ENCODE data around the gene ELMO1. TPM values are rescaled to one million over a fixed set of nuclear protein-coding genes. Genes with fewer than 3 reads are reported as not detected.

The ELMO1 gene
- total RNA-seq, 1 experiment from 2014 or later: not detected

- Histone ChIP-seq H3K27me3 (replicated peaks) (no peaks in the 10 kb centered on the region), H3K36me3 (no peaks in the 10 kb centered on the region), H3K9me3 (replicated peaks) (no peaks in the 10 kb centered on the region), H3K27ac (no peak overlapping the region), H3K4me1 (replicated peaks) (no peaks in the 10 kb centered on the region), H3K4me3 (no peak overlapping the region)
- no peak for DNase-seq (ENCODE audit: low read depth in 1 of 2, low spot score in 2 of 2)
Observed at GRCh38 chr7:36851382-36851781, 597.3 kb downstream of the ELMO1 start.

GRCh38 chr7:36847946-36848345, 600.7 kb downstream of the ELMO1 start:
- no peak overlapping the region for H3K27ac ChIP-seq
- no peaks in the 10 kb centered on the region for H3K27me3 ChIP-seq (replicated peaks)
- H3K4me1 ChIP-seq (replicated peaks): no peaks in the 10 kb centered on the region
- no peak overlapping the region for H3K4me3 ChIP-seq
- H3K9me3 ChIP-seq (replicated peaks): no peaks in the 10 kb centered on the region
- DNase-seq (ENCODE audit: low read depth in 1 of 2, low spot score in 2 of 2): no peak
- H3K36me3 ChIP-seq: no peaks in the 10 kb centered on the region

GRCh38 chr7:36844374-36844773, 604.3 kb downstream of the ELMO1 start:
- no peaks in the 10 kb centered on the region for H3K9me3 ChIP-seq (replicated peaks)
- no peaks in the 10 kb centered on the region for H3K4me1 ChIP-seq (replicated peaks)

GRCh38 chr7:36840904-36841303, 607.8 kb downstream of the ELMO1 start:
- Histone ChIP-seq H3K27me3 (replicated peaks) (no peaks in the 10 kb centered on the region), H3K27ac (no peak overlapping the region), H3K4me1 (replicated peaks) (no peaks in the 10 kb centered on the region), H3K4me3 (no peak overlapping the region), H3K9me3 (replicated peaks) (no peaks in the 10 kb centered on the region), H3K36me3 (no peaks in the 10 kb centered on the region)
- DNase-seq (ENCODE audit: low read depth in 1 of 2, low spot score in 2 of 2): no peak

More at GRCh38 chr7:36844374-36844773, 604.3 kb downstream of the ELMO1 start:
- Histone ChIP-seq H3K36me3 (no peaks in the 10 kb centered on the region), H3K27ac (no peak overlapping the region), H3K27me3 (replicated peaks) (no peaks in the 10 kb centered on the region), H3K4me3 (no peak overlapping the region)
- no peak for DNase-seq (ENCODE audit: low read depth in 1 of 2, low spot score in 2 of 2)

- Histone ChIP-seq H3K27ac (no peak overlapping the region), H3K4me1 (replicated peaks) (no peaks in the 10 kb centered on the region), H3K36me3 (no peaks in the 10 kb centered on the region), H3K9me3 (replicated peaks) (no peaks in the 10 kb centered on the region), H3K4me3 (no peak overlapping the region), H3K27me3 (replicated peaks) (no peaks in the 10 kb centered on the region)
- no peak for DNase-seq (ENCODE audit: low read depth in 1 of 2, low spot score in 2 of 2)
Observed at GRCh38 chr7:36838616-36839225, 609.9 kb downstream of the ELMO1 start.

GRCh38 chr7:36831049-36831448, 617.6 kb downstream of the ELMO1 start:
- Histone ChIP-seq H3K4me1 (replicated peaks) (no peaks in the 10 kb centered on the region), H3K4me3 (no peak overlapping the region), H3K9me3 (replicated peaks) (no peaks in the 10 kb centered on the region), H3K27me3 (replicated peaks) (no peaks in the 10 kb centered on the region), H3K36me3 (no peaks in the 10 kb centered on the region), H3K27ac (no peak overlapping the region)
- no peak for DNase-seq (ENCODE audit: low read depth in 1 of 2, low spot score in 2 of 2)

GRCh38 chr7:36827726-36828703, 620.6 kb downstream of the ELMO1 start:
- H3K36me3 ChIP-seq: no peaks in the 10 kb centered on the region
- H3K27me3 ChIP-seq (replicated peaks): no peaks in the 10 kb centered on the region; the same call in none of the 2 replicates
- DNase-seq (ENCODE audit: low read depth in 1 of 2, low spot score in 2 of 2): no peak
- H3K4me3 ChIP-seq: no peak overlapping the region
- H3K4me1 ChIP-seq (replicated peaks): no peaks in the 10 kb centered on the region
- no peak overlapping the region for H3K27ac ChIP-seq
- H3K9me3 ChIP-seq (replicated peaks): no peaks in the 10 kb centered on the region

- Histone ChIP-seq H3K4me1 (replicated peaks) (no peaks in the 10 kb centered on the region), H3K27ac (no peak overlapping the region), H3K4me3 (no peak overlapping the region), H3K9me3 (replicated peaks) (no peaks in the 10 kb centered on the region), H3K27me3 (replicated peaks) (peaks cover 2% of the 10 kb centered on the region), H3K36me3 (no peaks in the 10 kb centered on the region)
- DNase-seq (ENCODE audit: low read depth in 1 of 2, low spot score in 2 of 2): no peak
Observed at GRCh38 chr7:36825501-36825900, 623.2 kb downstream of the ELMO1 start.

- DNase-seq (ENCODE audit: low read depth in 1 of 2, low spot score in 2 of 2): no peak
- no peaks in the 10 kb centered on the region for H3K36me3 ChIP-seq
Observed at GRCh38 chr7:36823353-36823752, 625.3 kb downstream of the ELMO1 start.

GRCh38 chr7:36821617-36822016, 627.0 kb downstream of the ELMO1 start:
- Histone ChIP-seq H3K4me1 (replicated peaks) (no peaks in the 10 kb centered on the region), H3K27me3 (replicated peaks) (peaks cover 2% of the 10 kb centered on the region)
- no peak for DNase-seq (ENCODE audit: low read depth in 1 of 2, low spot score in 2 of 2)

More at GRCh38 chr7:36823353-36823752, 625.3 kb downstream of the ELMO1 start:
- Histone ChIP-seq H3K27me3 (replicated peaks) (peaks cover 2% of the 10 kb centered on the region), H3K9me3 (replicated peaks) (no peaks in the 10 kb centered on the region), H3K4me3 (no peak overlapping the region), H3K4me1 (replicated peaks) (no peaks in the 10 kb centered on the region), H3K27ac (no peak overlapping the region)

GRCh38 chr7:36820527-36821170, 628.0 kb downstream of the ELMO1 start:
- Histone ChIP-seq H3K27ac (no peak overlapping the region), H3K4me1 (replicated peaks) (no peaks in the 10 kb centered on the region), H3K4me3 (no peak overlapping the region), H3K36me3 (no peaks in the 10 kb centered on the region), H3K27me3 (replicated peaks) (peaks cover 2% of the 10 kb centered on the region), H3K9me3 (replicated peaks) (no peaks in the 10 kb centered on the region)
- DNase-seq (ENCODE audit: low read depth in 1 of 2, low spot score in 2 of 2): no peak

More at GRCh38 chr7:36821617-36822016, 627.0 kb downstream of the ELMO1 start:
- Histone ChIP-seq H3K9me3 (replicated peaks) (no peaks in the 10 kb centered on the region), H3K4me3 (no peak overlapping the region), H3K27ac (no peak overlapping the region), H3K36me3 (no peaks in the 10 kb centered on the region)

- DNase-seq (ENCODE audit: low read depth in 1 of 2, low spot score in 2 of 2): no peak
- Histone ChIP-seq H3K27me3 (replicated peaks) (peaks cover 2% of the 10 kb centered on the region), H3K9me3 (replicated peaks) (no peaks in the 10 kb centered on the region), H3K27ac (no peak overlapping the region), H3K36me3 (no peaks in the 10 kb centered on the region), H3K4me1 (replicated peaks) (no peaks in the 10 kb centered on the region), H3K4me3 (no peak overlapping the region)
Observed at GRCh38 chr7:36819639-36820038, 629.0 kb downstream of the ELMO1 start.

- no peak for DNase-seq (ENCODE audit: low read depth in 1 of 2, low spot score in 2 of 2)
- Histone ChIP-seq H3K27me3 (replicated peaks) (no peaks in the 10 kb centered on the region), H3K36me3 (no peaks in the 10 kb centered on the region), H3K4me1 (replicated peaks) (no peaks in the 10 kb centered on the region), H3K9me3 (replicated peaks) (no peaks in the 10 kb centered on the region), H3K27ac (no peak overlapping the region), H3K4me3 (no peak overlapping the region)
Observed at GRCh38 chr7:36814311-36814710, 634.4 kb downstream of the ELMO1 start.

- no peaks in the 10 kb centered on the region for H3K36me3 ChIP-seq
- no peak for DNase-seq (ENCODE audit: low read depth in 1 of 2, low spot score in 2 of 2)
- H3K27me3 ChIP-seq (replicated peaks): no peaks in the 10 kb centered on the region
- H3K9me3 ChIP-seq (replicated peaks): no peaks in the 10 kb centered on the region
- no peak overlapping the region for H3K27ac ChIP-seq
- H3K4me1 ChIP-seq (replicated peaks): no peaks in the 10 kb centered on the region
- H3K4me3 ChIP-seq: no peak overlapping the region
Observed at GRCh38 chr7:36811807-36812206, 636.9 kb downstream of the ELMO1 start.
